NCI-H82 (cell line): ENCODE results near the gene ABCD1.

Source experiments
- DNase-seq: peaks from one replicate; lab custom pipeline; 2025; lab: John Stamatoyannopoulos, UW

Gene ABCD1

DNA sequence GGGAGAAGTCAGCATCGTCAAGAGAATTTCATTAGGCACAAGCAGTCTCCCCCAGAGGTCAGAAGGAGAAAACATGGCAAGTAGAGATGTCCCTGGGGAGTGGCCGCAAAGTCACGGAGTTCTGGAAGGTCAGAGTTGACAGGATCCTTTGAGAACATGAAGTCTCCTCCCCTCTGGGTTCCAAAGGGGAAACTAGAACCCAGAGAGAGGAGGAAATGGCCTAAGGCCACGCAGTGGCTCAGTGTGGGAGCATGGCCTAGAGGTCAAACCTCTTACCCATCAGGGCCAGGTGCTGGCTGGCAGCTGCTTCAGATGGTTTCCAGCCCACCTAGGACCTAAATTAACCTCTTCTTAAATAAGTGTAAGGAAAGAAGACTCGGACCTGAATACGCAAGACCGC, 68.6 kb downstream of the ABCD1 start:
- no peak for DNase-seq
